HUES64 (cell line): ENCODE data around the gene TMEM244.
"Not testable (repeated sequence)": the region's sequence is repeated elsewhere in the genome, so short reads cannot be mapped to it uniquely, and the experiment has no call there.

ENCODE experiments used
- H3K27ac ChIP-seq: 2 replicates; pipeline ENCODE4 v1.7.0; 2013; ENCODE audit warnings: low read depth, low read length, inconsistent platforms
- H3K27me3 ChIP-seq: 2 replicates; pipeline ENCODE4 v1.6.1; 2013; ENCODE audit warnings: mild to moderate bottlenecking, low read length; ENCODE audit not compliant: insufficient read depth
- H3K36me3 ChIP-seq: 2 replicates; pipeline ENCODE4 v1.6.1; 2013; ENCODE audit warnings: mild to moderate bottlenecking, low read length; ENCODE audit not compliant: insufficient read depth
- H3K4me1 ChIP-seq: 2 replicates; pipeline ENCODE4 v1.6.1; 2013; ENCODE audit warnings: mild to moderate bottlenecking, low read length, moderate library complexity; ENCODE audit not compliant: insufficient read depth
- H3K4me3 ChIP-seq: 2 replicates; pipeline ENCODE4 v1.5.1; 2013; ENCODE audit warnings: mild to moderate bottlenecking, low read length, moderate library complexity
- H3K9ac ChIP-seq: 2 replicates; pipeline ENCODE4 v1.6.1; 2013; ENCODE audit warnings: mild to moderate bottlenecking, low read depth, low read length
- H3K9me3 ChIP-seq: 2 replicates; pipeline ENCODE4 v1.6.1; 2013; ENCODE audit warnings: low read depth, low read length; ENCODE audit not compliant: insufficient read depth
- WGBS: fragments of 150-250, 120-280 bp; methylation state at CpG from one replicate; pipeline ENCODE4 v1.1.7; 2013; ENCODE audit warnings: missing lambda C conversion rate; 5-methylcytosine and 5-hydroxymethylcytosine counted together

The TMEM244 gene

DNA sequence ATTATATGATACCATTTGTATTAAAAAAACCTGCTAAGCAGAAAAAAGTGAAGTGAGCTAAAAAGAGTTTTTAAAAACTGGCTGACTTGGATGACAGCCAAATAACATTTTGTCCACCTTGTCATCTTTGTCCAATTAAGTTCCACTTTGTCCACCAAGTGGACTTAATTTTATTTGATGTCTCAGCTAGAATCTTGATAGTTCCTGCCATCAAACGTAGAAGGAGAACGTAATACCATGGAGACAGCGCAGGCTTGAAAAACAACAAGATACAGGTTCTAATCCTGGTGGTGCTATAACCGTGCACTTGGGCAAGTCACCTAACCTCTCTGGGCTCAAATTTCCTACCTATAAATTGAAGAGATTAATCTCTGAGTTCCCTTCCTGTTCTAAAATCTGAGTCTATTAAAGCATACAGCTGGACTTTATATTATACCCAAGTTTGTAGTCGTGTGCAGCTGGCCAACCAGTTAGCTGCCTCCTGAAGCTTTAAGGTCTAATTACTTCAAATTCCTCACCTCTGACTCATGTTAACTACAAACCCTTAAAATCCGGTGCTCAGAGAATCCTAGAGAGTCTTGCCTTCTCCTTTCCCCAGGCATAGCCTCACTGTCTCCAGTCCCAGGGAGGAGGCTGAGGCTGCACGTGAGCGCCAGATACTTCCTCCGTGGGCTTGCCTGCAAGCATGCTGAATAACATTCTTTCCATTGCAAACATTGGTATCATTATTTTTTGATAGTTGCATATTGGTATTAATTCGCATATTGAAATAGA, 16.8 kb downstream of the TMEM244 start:
- peaks cover 6% of the 10 kb centered on the region; the same call in 1 of the 2 replicates for H3K4me1 ChIP-seq
- no peak overlapping the region for H3K4me3 ChIP-seq
- H3K27ac ChIP-seq, result 0 out of 2 replicates have a peak overlapping the region, but pooled peaks have one; percentile 5
- H3K36me3 ChIP-seq, result no peaks in the 10 kb centered on the region
- H3K27me3 ChIP-seq, result no peaks in the 10 kb centered on the region
- no peaks in the 10 kb centered on the region for H3K9me3 ChIP-seq
- WGBS, result 60% methylated on average over 9 of the region's 10 CpGs
- no peak overlapping the region for H3K9ac ChIP-seq

DNA sequence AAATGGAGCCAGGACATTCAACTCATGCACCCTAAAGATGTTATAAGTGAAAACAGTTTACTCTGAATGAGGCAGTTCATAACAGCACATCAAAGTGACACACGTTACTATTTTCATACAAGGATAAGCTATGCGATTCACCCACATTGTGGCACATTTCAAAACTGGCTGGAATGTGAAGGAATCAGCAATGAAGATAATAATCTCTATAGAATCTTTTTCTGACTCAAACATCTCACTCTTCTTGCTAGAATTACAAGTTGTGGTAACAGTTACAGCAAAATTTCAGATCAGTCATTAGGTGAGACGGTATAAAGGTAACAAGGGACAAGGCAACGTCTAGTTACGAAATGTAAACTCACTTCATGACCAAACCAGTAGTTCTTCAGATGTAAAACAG, 17.5 kb downstream of the TMEM244 start:
- Histone ChIP-seq H3K9me3 (no peaks in the 10 kb centered on the region), H3K36me3 (no peaks in the 10 kb centered on the region), H3K9ac (no peak overlapping the region), H3K27ac (no peak overlapping the region), H3K27me3 (no peaks in the 10 kb centered on the region), H3K4me3 (no peak overlapping the region), H3K4me1 (peaks cover 6% of the 10 kb centered on the region; the same call in 1 of the 2 replicates)
- 92% methylated on average over 5 of the region's 5 CpGs for WGBS

DNA sequence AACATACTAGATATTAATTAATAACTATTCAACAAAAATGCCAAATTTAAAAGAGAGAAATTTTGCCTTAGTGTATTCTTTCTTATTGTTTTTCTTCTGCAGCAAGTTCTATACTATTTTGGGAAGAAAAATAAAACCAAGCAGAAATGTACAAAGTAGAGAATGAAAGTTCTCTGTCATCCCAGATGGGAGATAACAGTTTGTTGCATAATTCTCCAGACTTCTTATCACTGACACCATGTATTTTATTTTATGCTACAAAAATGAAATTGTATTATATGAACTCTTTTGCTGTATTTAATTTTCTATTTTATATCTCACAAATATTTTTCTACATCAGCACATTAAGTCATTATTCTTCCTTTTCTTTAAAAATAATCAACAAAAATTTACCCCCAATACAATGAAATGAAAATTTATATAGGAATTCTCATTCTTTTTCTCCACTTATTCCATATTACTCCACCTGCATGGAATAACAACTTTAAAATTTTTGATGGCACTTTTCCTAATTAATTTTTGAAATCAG, 18.2 kb downstream of the TMEM244 start:
- H3K9me3 ChIP-seq, result no peaks in the 10 kb centered on the region
- no peak overlapping the region for H3K4me3 ChIP-seq
- no peaks in the 10 kb centered on the region for H3K36me3 ChIP-seq
- no peak overlapping the region for H3K27ac ChIP-seq
- peaks cover 6% of the 10 kb centered on the region; the same call in 1 of the 2 replicates for H3K4me1 ChIP-seq
- no peak overlapping the region for H3K9ac ChIP-seq
- no peaks in the 10 kb centered on the region for H3K27me3 ChIP-seq

DNA sequence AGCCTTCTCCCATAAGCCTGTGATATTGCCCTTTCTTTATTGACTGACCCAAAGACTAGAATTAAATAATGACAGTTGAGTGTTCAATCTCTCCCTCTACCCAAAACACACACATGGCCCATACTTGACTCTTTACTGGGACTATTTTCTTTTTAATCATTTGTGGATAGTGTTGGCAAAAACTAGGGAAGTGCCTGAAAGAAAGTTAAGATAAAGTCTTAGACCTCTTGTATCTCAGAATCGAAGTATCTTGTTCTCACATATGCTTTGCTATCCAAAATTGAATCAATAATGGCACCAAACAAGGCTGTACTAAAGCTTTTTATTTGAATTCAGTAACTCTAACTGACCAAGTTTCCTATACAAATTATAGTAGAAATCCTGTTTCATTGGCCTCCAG, 19.0 kb downstream of the TMEM244 start:
- H3K27ac ChIP-seq, result no peak overlapping the region
- H3K4me1 ChIP-seq, result peaks cover 6% of the 10 kb centered on the region; the same call in 1 of the 2 replicates
- no peaks in the 10 kb centered on the region for H3K9me3 ChIP-seq
- no peak overlapping the region for H3K4me3 ChIP-seq
- no peak overlapping the region for H3K9ac ChIP-seq
- H3K36me3 ChIP-seq, result no peaks in the 10 kb centered on the region
- H3K27me3 ChIP-seq, result no peaks in the 10 kb centered on the region
- WGBS, result 77% methylated on average over 1 of the region's 1 CpG

DNA sequence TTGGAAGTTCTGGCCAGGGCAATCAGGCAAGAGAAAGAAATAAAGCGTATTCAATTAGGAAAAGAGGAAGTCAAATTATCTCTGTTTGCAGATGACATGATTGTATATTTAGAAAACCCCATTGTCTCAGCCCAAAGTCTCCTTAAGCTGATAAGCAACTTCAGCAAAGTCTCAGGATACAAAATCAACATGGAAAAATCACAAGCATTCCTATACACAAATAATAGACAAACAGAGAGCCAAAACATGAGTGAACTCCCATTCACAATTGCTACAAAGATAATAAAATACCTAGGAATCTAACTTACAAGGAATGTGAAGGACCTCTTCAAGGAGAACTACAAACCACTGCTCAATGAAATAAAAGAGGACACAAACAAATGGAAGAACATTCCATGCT, 21.6 kb downstream of the TMEM244 start:
- not testable (repeated sequence) for H3K36me3 ChIP-seq, H3K9ac ChIP-seq, H3K4me1 ChIP-seq, H3K4me3 ChIP-seq, H3K27me3 ChIP-seq, H3K9me3 ChIP-seq, H3K27ac ChIP-seq
- no CpG with 5 or more reads among the region's 1 CpG for WGBS

DNA sequence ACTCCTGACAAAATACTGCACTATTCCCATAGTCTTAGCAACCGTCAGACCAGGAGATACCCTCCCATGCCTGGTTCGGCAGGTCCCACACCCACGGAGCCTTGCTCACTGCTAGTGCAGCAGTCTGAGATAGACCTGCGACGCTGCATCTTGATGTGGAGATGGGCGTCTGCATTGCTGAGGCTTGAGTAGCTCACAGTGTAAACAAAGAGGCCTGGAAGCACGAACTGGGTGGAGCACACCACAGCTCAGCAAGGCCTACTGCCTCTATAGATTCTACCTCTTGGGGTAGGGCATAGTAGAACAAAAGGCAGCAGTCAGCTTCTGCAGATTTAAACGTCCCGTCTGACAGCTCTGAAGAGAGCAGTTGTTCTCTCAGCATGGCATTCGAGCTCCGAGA, 25.4 kb downstream of the TMEM244 start:
- H3K4me3 ChIP-seq, result no peak overlapping the region
- 67% methylated on average over 11 of the region's 11 CpGs for whole genome bisulfite sequencing

DNA sequence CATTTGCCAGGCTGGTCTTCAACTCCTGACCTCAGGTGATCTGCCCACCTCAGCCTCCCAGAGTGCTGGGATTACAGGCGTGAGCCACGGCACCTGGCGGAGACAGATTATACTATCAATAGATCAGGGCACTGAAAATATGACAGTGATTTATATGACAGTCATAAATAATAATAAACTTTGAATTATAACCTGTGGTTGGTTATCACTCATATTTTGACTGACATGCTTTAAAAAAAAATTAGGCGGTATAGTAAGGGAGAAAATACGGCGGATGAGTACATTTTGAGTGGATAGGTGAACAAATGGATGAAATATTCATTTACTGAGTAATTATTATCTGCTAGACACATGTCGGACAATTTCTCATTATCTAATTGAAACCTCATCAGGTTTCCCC, 28.8 kb downstream of the TMEM244 start:
- Histone ChIP-seq H3K4me3 (no peak overlapping the region), H3K27ac (no peak overlapping the region), H3K4me1 (no peaks in the 10 kb centered on the region), H3K9ac (no peak overlapping the region), H3K9me3 (no peaks in the 10 kb centered on the region), H3K36me3 (no peaks in the 10 kb centered on the region), H3K27me3 (no peaks in the 10 kb centered on the region)
- 91% methylated on average over 6 of the region's 7 CpGs for WGBS

More for the DNA sequence above, 25.4 kb downstream of the TMEM244 start:
- Histone ChIP-seq H3K9me3 (no peaks in the 10 kb centered on the region), H3K4me1 (no peaks in the 10 kb centered on the region), H3K9ac (no peak overlapping the region), H3K36me3 (no peaks in the 10 kb centered on the region), H3K27ac (no peak overlapping the region), H3K27me3 (no peaks in the 10 kb centered on the region)

DNA sequence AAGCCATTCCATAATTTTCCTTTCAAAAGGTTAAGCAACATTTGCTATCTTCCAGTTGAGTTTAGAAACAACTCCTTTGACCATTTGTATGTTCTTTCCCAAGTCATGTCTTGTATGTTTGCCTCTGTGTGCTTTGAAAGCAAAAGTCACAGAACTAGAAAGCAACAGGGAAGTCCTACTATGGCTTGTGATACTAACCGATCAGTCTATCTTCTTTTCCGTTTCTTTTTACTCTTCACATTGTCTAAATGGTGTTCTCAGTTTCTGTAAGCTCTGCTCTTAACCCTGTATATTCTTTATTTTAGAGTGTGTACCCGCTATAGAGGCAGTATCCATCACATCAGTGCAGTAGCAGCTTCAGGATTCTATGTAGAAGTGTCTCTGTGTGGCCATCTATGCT, 32.9 kb downstream of the TMEM244 start:
- no peak overlapping the region for H3K9ac ChIP-seq
- no peaks in the 10 kb centered on the region for H3K9me3 ChIP-seq
- H3K27ac ChIP-seq, result no peak overlapping the region
- no peaks in the 10 kb centered on the region for H3K4me1 ChIP-seq
- no peaks in the 10 kb centered on the region for H3K36me3 ChIP-seq
- WGBS, result 58% methylated on average over 3 of the region's 3 CpGs
- no peak overlapping the region for H3K4me3 ChIP-seq
- no peaks in the 10 kb centered on the region for H3K27me3 ChIP-seq

DNA sequence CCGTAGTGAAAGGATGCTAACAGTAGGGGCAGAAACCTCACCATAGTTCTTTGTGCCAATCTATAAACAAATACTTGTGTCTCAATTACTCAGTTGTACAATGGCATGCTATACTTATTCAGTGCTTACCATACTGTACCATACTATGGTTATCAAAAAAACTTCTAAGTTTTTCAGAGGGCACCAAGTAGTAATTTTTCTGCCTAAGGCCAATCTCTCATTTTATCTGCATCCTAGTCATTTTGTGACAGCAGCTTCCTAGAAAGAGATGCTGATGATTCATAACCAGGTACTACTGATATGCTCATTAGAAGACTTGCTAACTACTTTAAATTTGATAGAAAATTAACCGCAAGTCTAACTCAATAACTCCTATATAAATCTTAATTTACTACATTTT, 42.9 kb downstream of the TMEM244 start:
- Histone ChIP-seq H3K4me3 (no peak overlapping the region), H3K27me3 (no peaks in the 10 kb centered on the region), H3K9me3 (no peaks in the 10 kb centered on the region), H3K27ac (no peak overlapping the region), H3K36me3 (no peaks in the 10 kb centered on the region), H3K9ac (no peak overlapping the region), H3K4me1 (no peaks in the 10 kb centered on the region)
- 94% methylated on average over 2 of the region's 2 CpGs for WGBS

DNA sequence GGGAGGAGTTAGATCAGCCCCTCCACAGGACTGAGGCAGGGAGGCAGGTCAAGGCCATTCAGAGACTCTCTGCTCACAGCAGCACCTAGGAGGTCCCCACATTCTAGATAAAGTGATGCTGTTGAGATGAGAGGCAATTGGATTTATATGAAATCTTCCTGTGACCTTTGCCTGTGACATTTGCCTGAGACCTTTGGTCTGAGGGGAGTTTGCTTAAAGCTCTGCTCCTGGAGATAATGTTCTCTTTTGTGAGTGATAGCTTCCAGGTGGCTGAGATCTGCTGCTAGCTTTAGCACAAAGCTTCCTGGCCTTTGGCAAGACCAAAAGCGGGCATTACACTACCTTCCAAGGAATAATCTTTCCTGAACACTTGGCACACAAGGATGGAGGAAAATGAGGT, 43.3 kb downstream of the TMEM244 start:
- WGBS, result no CpG with 5 or more reads among the region's 1 CpG
- no peak overlapping the region for H3K4me3 ChIP-seq
- no peak overlapping the region for H3K27ac ChIP-seq
- H3K9me3 ChIP-seq, result no peaks in the 10 kb centered on the region
- H3K4me1 ChIP-seq, result no peaks in the 10 kb centered on the region
- no peaks in the 10 kb centered on the region for H3K27me3 ChIP-seq
- no peaks in the 10 kb centered on the region for H3K36me3 ChIP-seq
- no peak overlapping the region for H3K9ac ChIP-seq

DNA sequence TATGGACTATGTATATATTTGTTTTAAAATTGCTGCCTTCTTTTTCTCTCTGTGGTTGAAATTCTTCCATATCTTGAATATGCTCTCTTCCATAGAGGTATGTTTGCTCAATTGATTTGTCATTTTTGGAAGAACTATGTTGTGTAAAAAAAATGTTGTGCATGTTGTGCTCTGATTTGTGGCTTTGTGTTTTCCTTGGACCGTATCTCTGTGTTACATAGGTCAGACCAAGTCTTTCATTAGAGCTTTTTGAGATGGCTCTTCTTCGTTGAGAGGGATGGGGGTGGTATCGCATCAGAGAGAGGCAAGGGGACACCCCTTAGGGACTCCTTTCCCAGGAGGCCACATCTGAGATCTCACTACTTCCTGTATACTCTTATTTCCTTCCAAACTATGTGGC, 43.8 kb downstream of the TMEM244 start:
- Histone ChIP-seq H3K27me3 (no peaks in the 10 kb centered on the region), H3K9me3 (no peaks in the 10 kb centered on the region), H3K27ac (no peak overlapping the region), H3K9ac (no peak overlapping the region), H3K36me3 (no peaks in the 10 kb centered on the region), H3K4me1 (no peaks in the 10 kb centered on the region), H3K4me3 (no peak overlapping the region)
- 95% methylated on average over 3 of the region's 3 CpGs for WGBS
